ENCODE data around the gene ADAMTS3.

The ADAMTS3 gene

GRCh38 chr4:72591547-72592454 lies 22.8 kb upstream of the ADAMTS3 start:
- no peak for DNase-seq (ENCODE audit: low spot score)
- no peak for TF ChIP-seq CTCF (IDR thresholded peaks at IDR 0.05; ENCODE audit: borderline replicate concordance, control extremely low read depth, extremely low read depth, insufficient read depth, missing control alignments)
- in situ Hi-C loops (cut with MboI; ENCODE audit: low sequenced_read_pairs, unreplicated experiment): no loop called here

GRCh38 chr4:72587334-72587733 lies 18.3 kb upstream of the ADAMTS3 start:
- no peak for TF ChIP-seq CTCF (IDR thresholded peaks at IDR 0.05; ENCODE audit: borderline replicate concordance, control extremely low read depth, extremely low read depth, insufficient read depth, missing control alignments)
- DNase-seq (ENCODE audit: low spot score): no peak
- in situ Hi-C loops (cut with MboI; ENCODE audit: low sequenced_read_pairs, unreplicated experiment): no loop called here

- DNase-seq (ENCODE audit: low spot score): no peak
- in situ Hi-C loops (cut with MboI; ENCODE audit: low sequenced_read_pairs, unreplicated experiment): no loop called here
- no peak for TF ChIP-seq CTCF (IDR thresholded peaks at IDR 0.05; ENCODE audit: borderline replicate concordance, control extremely low read depth, extremely low read depth, insufficient read depth, missing control alignments)
Measured at GRCh38 chr4:72582853-72583252, 13.8 kb upstream of the ADAMTS3 start.

GRCh38 chr4:72577211-72577610 lies 8.2 kb upstream of the ADAMTS3 start:
- no peak for DNase-seq (ENCODE audit: low spot score)
- in situ Hi-C loops (cut with MboI; ENCODE audit: low sequenced_read_pairs, unreplicated experiment): no loop called here
- TF ChIP-seq CTCF (IDR thresholded peaks at IDR 0.05; ENCODE audit: borderline replicate concordance, control extremely low read depth, extremely low read depth, insufficient read depth, missing control alignments): no peak

- in situ Hi-C loops (cut with MboI; ENCODE audit: low sequenced_read_pairs, unreplicated experiment): no loop called here
- TF ChIP-seq CTCF (IDR thresholded peaks at IDR 0.05; ENCODE audit: borderline replicate concordance, control extremely low read depth, extremely low read depth, insufficient read depth, missing control alignments): no peak
- DNase-seq (ENCODE audit: low spot score): no peak
Measured at GRCh38 chr4:72571337-72571736, 2.3 kb upstream of the ADAMTS3 start.

- in situ Hi-C loops (cut with MboI; ENCODE audit: low sequenced_read_pairs, unreplicated experiment): no loop called here
- no peak for TF ChIP-seq CTCF (IDR thresholded peaks at IDR 0.05; ENCODE audit: borderline replicate concordance, control extremely low read depth, extremely low read depth, insufficient read depth, missing control alignments)
- no peak for DNase-seq (ENCODE audit: low spot score)
Measured at GRCh38 chr4:72569719-72570235, 756 bp upstream of the ADAMTS3 start.
